ENCODE results near the gene ACADVL.

DNA sequence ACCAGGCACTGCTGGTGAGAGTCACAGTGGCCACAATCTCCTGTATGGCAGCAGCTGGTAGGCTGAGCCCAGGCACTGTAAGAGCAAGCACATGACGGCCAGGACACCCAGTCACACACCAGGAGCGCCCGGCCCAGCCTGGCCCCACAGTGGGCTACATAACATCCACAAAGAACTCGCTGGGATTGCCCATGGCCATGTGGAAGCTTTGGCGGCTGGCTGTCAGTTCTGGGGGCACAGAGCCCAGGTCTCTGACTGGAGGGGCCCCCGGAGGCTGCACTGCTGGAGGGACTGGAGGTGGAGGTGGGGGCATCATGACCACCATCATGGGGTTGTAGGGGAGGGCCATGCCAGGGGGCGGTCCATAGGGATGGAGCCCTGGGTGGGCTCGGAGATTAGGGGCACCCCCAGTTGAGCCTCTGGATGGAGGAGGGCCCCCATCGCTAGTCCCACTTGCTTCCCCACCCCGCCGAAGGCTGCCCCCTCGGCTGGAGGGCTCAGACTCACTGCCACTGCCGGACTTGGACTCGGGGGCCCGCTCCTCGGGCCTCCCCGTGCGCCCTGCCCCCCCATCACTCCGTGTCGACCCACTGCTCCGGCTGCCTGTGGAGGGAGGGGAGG, 6.1 kb downstream of the ACADVL start:
- TF ChIP-seq, protein P1, sequence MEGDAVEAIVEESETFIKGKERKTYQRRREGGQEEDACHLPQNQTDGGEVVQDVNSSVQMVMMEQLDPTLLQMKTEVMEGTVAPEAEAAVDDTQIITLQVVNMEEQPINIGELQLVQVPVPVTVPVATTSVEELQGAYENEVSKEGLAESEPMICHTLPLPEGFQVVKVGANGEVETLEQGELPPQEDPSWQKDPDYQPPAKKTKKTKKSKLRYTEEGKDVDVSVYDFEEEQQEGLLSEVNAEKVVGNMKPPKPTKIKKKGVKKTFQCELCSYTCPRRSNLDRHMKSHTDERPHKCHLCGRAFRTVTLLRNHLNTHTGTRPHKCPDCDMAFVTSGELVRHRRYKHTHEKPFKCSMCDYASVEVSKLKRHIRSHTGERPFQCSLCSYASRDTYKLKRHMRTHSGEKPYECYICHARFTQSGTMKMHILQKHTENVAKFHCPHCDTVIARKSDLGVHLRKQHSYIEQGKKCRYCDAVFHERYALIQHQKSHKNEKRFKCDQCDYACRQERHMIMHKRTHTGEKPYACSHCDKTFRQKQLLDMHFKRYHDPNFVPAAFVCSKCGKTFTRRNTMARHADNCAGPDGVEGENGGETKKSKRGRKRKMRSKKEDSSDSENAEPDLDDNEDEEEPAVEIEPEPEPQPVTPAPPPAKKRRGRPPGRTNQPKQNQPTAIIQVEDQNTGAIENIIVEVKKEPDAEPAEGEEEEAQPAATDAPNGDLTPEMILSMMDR (conservative IDR thresholded peaks at IDR 0.05; ENCODE audit: low read depth, low read length), result no peak
- TF ChIP-seq RAD21 (IDR thresholded peaks at IDR 0.05; ENCODE audit: low read length), result no peak
- no peak for TF ChIP-seq RFX5 (IDR thresholded peaks at IDR 0.05; ENCODE audit: low read depth, low read length)
- TF ChIP-seq RCOR1 (IDR thresholded peaks at IDR 0.05; ENCODE audit: insufficient replicate concordance, low read length), result no peak
- TF ChIP-seq POLR2A (IDR thresholded peaks at IDR 0.05; ENCODE audit: low read depth, low read length), result no peak
- TF ChIP-seq CEBPB (IDR thresholded peaks at IDR 0.05; ENCODE audit: low read depth, low read length), result no peak
- TF ChIP-seq CHD1 (IDR thresholded peaks at IDR 0.05; ENCODE audit: low read depth, low read length), result no peak
- no peak for TF ChIP-seq SMC3 (IDR thresholded peaks at IDR 0.05; ENCODE audit: low read depth, low read length)
- TF ChIP-seq, protein P2, sequence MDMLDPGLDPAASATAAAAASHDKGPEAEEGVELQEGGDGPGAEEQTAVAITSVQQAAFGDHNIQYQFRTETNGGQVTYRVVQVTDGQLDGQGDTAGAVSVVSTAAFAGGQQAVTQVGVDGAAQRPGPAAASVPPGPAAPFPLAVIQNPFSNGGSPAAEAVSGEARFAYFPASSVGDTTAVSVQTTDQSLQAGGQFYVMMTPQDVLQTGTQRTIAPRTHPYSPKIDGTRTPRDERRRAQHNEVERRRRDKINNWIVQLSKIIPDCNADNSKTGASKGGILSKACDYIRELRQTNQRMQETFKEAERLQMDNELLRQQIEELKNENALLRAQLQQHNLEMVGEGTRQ (IDR thresholded peaks at IDR 0.05; ENCODE audit: low read depth, low read length), result no peak
- TF ChIP-seq, protein P3, sequence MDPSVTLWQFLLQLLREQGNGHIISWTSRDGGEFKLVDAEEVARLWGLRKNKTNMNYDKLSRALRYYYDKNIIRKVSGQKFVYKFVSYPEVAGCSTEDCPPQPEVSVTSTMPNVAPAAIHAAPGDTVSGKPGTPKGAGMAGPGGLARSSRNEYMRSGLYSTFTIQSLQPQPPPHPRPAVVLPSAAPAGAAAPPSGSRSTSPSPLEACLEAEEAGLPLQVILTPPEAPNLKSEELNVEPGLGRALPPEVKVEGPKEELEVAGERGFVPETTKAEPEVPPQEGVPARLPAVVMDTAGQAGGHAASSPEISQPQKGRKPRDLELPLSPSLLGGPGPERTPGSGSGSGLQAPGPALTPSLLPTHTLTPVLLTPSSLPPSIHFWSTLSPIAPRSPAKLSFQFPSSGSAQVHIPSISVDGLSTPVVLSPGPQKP (IDR thresholded peaks at IDR 0.05; ENCODE audit: borderline replicate concordance, low read depth, low read length), result no peak
- TF ChIP-seq BHLHE40 (IDR thresholded peaks at IDR 0.05; ENCODE audit: low read depth, low read length), result no peak
- no peak for TF ChIP-seq MXI1 (IDR thresholded peaks at IDR 0.05; ENCODE audit: borderline replicate concordance, low read depth, low read length)
- TF ChIP-seq NFE2L2 (IDR thresholded peaks at IDR 0.05; ENCODE audit: low read depth, low read length), result no peak

All from IMR-90 (cell line).